Thymus (tissue), 11 donors: ENCODE data around the gene HPS5. TPM values are rescaled to one million over a fixed set of nuclear protein-coding genes. Genes with fewer than 3 reads are reported as not detected.

ENCODE experiments used
- DNase-seq, 9 donors: peaks; one replicate each; pipeline ENCODE4 v3.0.0-alpha.2; 2013; ENCODE audit warnings: low spot score in 9 of 9, low read depth in 6 of 9, missing footprints in 1 of 9
- H3K27ac ChIP-seq, 2 donors: one replicate each; pipeline ENCODE4 v1.5.1; 2013; ENCODE audit warnings: control low read depth in 1 of 2, low read depth in 1 of 2, low read length in 1 of 2, mild to moderate bottlenecking in 1 of 2, moderate library complexity in 1 of 2
- H3K27me3 ChIP-seq, 2 donors: one replicate each; pipeline ENCODE4 v1.5.1; 2013; ENCODE audit warnings: low read length in 1 of 2; ENCODE audit not compliant: control insufficient read depth in 2 of 2, insufficient read depth in 1 of 2
- H3K36me3 ChIP-seq, 2 donors: one replicate each; pipeline ENCODE4 v1.5.1; 2013; ENCODE audit warnings: low read length in 1 of 2, mild to moderate bottlenecking in 1 of 2, moderate library complexity in 1 of 2; ENCODE audit not compliant: control insufficient read depth in 2 of 2, insufficient read depth in 2 of 2
- H3K4me1 ChIP-seq, 2 donors: one replicate each; pipeline ENCODE4 v1.5.1; 2013; ENCODE audit warnings: low read length in 2 of 2; ENCODE audit not compliant: control insufficient read depth in 2 of 2, insufficient read depth in 2 of 2
- H3K4me3 ChIP-seq, 2 donors: one replicate each; pipeline ENCODE4 v1.5.1; 2013; ENCODE audit warnings: low read length in 2 of 2, control low read depth in 1 of 2, mild to moderate bottlenecking in 1 of 2
- H3K9me3 ChIP-seq, 2 donors: one replicate each; pipeline ENCODE4 v1.5.1; 2013; ENCODE audit warnings: low read length in 1 of 2, mild to moderate bottlenecking in 1 of 2; ENCODE audit not compliant: control insufficient read depth in 2 of 2, insufficient read depth in 1 of 2
- WGBS: extraction: QIAGEN DNeasy Blood & Tissue Kit; methylation state at CpG from one replicate; pipeline ENCODE4 v1.1.7; 2013; 5-methylcytosine and 5-hydroxymethylcytosine counted together
- polyA plus RNA-seq: library from polyadenylated mRNA; stranded (reverse); fragments of 200-250 nt; gene quantifications from one replicate; pipeline ENCODE4 v1.2.3, GENCODE V29; 2013
- total RNA-seq: library from RNA; stranded (reverse); fragments of 120-200 nt; gene quantifications from one replicate; pipeline ENCODE4 v1.2.4, GENCODE V29; 2013
- donor health status: healthy.

Gene HPS5
- total and polyA plus RNA-seq, 2 donors = 20.2 to 29.7 TPM

DNA sequence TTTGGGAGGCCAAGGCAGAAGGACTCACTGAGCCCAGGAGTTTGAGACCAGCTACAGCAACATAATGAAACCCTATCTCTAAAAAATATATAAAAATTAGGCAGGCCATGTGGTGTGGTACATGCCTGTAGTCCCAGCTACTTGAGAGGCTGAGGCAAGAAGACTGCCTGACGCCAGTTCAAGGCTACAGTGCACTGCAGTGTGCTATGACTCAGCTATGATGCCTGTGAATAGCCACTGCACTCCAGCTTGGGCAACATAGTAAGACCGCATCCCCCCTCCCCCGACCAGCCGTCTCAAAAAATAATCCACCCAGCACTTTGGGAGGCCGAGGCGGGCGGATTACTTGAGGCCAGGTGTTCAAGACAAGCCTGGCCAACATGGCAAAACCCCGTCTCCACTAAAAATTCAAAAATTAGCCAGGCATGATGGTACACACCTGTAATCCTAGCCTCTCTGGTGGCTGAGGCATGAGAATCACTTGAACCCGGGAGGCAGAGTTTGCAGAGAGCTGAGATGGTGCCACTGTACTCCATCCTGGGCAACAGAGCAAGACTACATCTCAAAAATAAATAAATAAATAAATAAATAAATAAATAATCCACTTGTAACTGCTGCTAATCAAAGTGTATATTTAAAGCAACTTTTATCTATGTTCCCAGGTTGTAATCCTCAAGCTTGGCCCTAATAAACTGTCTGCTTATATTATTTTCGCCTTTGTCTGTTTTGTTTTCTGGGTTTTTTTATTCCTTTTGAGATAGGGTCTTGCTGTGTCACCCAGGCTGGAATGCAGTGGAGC, 7.8 kb downstream of the HPS5 start:
- no peaks in the 10 kb centered on the region for H3K9me3 ChIP-seq
- DNase-seq = no peak
- H3K4me3 ChIP-seq = no peak overlapping the region
- WGBS = 81% methylated on average over 10 of the region's 10 CpGs
- no peaks in the 10 kb centered on the region for H3K27me3 ChIP-seq
- peaks cover 15 to 16% of the 10 kb centered on the region in 2 donors for H3K36me3 ChIP-seq
- H3K27ac ChIP-seq = no peak overlapping the region
- H3K4me1 ChIP-seq = no peaks in the 10 kb centered on the region

DNA sequence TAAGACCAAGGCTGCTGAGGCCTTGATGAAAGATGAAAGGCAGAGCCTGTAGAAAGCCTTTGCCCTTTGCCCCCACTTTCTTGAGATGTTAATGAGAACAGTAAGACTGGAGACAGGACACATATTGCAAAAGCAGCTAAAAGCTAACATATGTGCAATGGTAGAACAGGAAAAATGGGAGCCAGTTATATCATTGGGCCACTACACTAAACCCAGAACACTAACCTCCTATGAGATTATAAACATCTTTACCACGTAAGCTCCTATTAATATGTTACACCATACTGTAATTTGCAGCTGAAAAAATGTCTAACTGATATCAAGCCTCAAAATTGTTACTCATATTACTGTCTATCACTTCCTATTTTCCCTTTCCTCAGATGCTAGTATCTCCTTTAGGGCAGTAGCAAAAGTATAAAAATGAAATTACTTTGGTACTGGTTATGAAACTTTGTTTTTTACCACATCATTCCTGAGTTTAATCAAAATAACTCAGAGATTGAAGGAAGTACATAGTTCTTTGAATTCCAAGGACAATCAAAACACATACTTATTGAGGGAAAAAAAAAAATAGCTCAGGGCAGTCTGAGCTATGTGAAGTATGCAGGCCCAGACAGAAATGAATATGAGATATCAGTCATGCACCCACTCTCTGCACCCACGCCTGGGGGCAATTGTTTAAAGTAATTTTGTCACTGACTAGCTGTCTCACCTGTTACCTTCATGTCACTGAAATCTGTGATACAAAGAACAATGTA, 9.1 kb downstream of the HPS5 start:
- no peak for DNase-seq
- Histone ChIP-seq H3K4me3 (no peak overlapping the region), H3K36me3 (peaks cover 26 to 29% of the 10 kb centered on the region in 2 donors), H3K9me3 (no peaks in the 10 kb centered on the region), H3K4me1 (no peaks in the 10 kb centered on the region), H3K27me3 (no peaks in the 10 kb centered on the region), H3K27ac (no peak overlapping the region)
- WGBS = 89% methylated on average over 2 of the region's 2 CpGs

DNA sequence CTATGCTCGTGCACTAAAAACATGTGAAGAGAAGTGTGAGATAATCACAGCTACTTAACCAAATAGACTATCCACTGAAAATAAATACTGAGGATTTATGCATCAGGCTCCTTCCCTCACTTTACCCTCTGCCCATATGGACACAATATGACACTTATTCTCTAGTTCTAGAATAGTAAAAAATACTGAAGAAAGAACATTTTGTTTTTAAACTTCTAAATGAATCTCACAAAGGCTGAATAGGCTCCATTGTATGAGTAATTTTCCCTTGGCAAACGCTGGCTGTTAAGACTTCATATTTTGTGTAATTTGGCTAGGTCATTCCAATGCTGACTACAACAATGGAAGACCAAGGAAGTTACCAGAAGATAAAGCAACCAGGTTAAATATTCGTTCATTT, 9.9 kb downstream of the HPS5 start:
- no peak overlapping the region for H3K4me3 ChIP-seq
- H3K36me3 ChIP-seq = peaks cover 26 to 30% of the 10 kb centered on the region in 2 donors
- no peak overlapping the region for H3K27ac ChIP-seq
- DNase-seq = no peak
- H3K4me1 ChIP-seq = no peaks in the 10 kb centered on the region
- WGBS = 98% methylated on average over 3 of the region's 3 CpGs
- no peaks in the 10 kb centered on the region for H3K9me3 ChIP-seq
- no peaks in the 10 kb centered on the region for H3K27me3 ChIP-seq

DNA sequence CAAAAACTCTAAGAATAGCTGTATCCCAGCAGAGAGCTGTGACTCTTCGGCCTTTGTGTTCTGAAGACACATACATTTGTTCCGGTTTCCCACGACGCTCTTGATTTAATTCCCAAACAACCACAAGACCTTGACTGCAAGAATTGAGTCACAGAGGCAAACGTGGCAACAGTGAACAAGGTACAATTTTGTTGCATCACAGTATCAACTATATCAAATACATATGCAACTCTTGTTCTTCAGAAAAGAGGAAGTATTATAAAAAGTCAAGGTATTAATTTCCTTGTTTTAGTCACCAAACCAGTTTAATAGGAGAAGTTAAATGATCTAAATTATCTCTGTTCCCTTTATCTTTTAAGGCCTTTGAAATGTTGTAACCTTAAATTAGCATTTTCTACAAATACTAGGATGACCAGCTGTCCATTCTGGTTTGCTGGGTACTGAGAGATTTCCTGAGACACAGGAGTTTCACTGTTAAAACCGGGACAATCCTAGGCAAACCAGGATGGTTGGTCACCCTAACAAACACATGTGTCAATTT, 11.1 kb downstream of the HPS5 start:
- H3K27me3 ChIP-seq = no peaks in the 10 kb centered on the region
- no peak for DNase-seq
- H3K4me1 ChIP-seq = no peaks in the 10 kb centered on the region
- no peaks in the 10 kb centered on the region for H3K9me3 ChIP-seq
- H3K36me3 ChIP-seq = peaks cover 26 to 34% of the 10 kb centered on the region in 2 donors
- 88% methylated on average over 6 of the region's 6 CpGs for WGBS
- no peak overlapping the region for H3K27ac ChIP-seq
- H3K4me3 ChIP-seq = no peak overlapping the region

DNA sequence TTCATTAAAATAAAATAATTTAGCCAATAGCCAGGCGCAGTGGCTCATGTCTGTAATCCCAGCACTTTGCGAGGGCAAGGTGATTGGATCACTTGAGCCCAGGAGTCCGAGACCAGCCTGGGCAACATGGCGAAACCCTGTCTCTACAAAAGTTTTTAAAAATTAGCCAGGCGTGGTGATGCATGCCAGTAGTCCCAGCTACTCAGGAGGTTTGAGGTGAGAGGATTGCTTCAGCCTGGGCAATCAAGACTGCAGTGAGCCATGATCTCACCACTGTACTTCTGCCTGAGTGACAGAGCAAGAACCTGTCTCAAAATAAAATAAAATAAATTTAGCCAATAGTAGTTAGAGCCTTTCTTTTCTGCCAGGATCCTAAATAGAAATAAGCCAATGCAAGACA, 12.2 kb downstream of the HPS5 start:
- H3K9me3 ChIP-seq = no peaks in the 10 kb centered on the region
- no peaks in the 10 kb centered on the region for H3K27me3 ChIP-seq
- H3K27ac ChIP-seq = no peak overlapping the region
- whole genome bisulfite sequencing = 98% methylated on average over 5 of the region's 5 CpGs
- peaks cover 29 to 40% of the 10 kb centered on the region in 2 donors for H3K36me3 ChIP-seq
- no peak for DNase-seq
- no peaks in the 10 kb centered on the region for H3K4me1 ChIP-seq
- H3K4me3 ChIP-seq = no peak overlapping the region

DNA sequence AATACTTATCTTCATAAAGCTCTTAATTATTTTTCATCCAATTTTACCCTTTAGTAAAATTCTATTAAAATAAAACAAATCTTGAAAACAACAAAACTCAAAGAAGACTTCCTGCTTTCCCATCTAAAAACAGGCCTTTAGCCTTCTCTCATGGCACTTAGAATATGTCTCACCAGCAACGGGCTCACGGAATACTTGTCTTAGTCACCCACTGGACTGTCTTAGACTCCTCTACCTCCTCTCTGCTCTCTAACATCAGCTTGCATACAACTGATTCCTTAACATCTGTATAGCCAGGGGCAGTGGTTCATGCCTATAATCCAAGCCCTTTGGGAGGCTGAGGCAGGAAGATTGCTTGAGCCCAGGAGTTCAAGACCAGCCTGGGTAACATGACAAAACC, 13.7 kb downstream of the HPS5 start:
- no peak for DNase-seq
- Histone ChIP-seq H3K9me3 (no peaks in the 10 kb centered on the region), H3K27me3 (no peaks in the 10 kb centered on the region), H3K4me1 (no peaks in the 10 kb centered on the region), H3K4me3 (no peak overlapping the region), H3K36me3 (peaks cover 31 to 48% of the 10 kb centered on the region in 2 donors), H3K27ac (no peak overlapping the region)
- whole genome bisulfite sequencing = 98% methylated on average over 2 of the region's 2 CpGs

DNA sequence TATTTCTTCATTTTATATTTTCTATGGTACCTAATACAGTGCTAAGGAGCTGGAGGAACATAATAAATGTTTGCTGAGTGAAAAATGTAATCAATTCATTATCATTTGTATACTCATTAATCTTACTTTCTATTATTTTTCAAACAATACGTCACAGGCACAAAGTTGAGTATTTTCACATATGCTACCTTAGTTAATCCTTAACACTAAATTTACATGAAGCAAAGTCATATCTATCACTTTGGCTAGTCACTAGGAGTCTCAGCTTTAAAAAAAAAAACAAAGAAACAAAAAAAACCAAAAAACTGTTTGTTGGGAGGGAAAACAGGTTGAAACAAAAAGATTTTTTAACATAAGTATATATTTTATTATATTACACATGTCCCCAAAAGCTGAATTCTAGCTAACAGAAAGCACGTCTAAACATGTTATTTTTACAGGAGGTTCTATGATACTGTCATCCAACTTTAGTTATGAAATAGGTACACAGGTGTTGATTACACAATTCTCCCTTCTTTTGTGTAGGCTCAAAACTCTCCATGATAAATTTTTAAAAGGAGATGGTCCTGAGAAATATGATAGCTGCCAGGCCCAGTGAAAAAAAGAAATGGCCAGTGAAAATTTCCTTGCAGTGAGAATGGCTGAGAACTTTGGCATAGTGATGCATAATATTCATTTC, 14.3 kb downstream of the HPS5 start:
- Histone ChIP-seq H3K4me1 (no peaks in the 10 kb centered on the region), H3K27ac (no peak overlapping the region), H3K36me3 (peaks cover 31 to 53% of the 10 kb centered on the region in 2 donors), H3K4me3 (no peak overlapping the region), H3K27me3 (no peaks in the 10 kb centered on the region), H3K9me3 (no peaks in the 10 kb centered on the region)
- 94% methylated on average over 2 of the region's 2 CpGs for WGBS
- no peak for DNase-seq

DNA sequence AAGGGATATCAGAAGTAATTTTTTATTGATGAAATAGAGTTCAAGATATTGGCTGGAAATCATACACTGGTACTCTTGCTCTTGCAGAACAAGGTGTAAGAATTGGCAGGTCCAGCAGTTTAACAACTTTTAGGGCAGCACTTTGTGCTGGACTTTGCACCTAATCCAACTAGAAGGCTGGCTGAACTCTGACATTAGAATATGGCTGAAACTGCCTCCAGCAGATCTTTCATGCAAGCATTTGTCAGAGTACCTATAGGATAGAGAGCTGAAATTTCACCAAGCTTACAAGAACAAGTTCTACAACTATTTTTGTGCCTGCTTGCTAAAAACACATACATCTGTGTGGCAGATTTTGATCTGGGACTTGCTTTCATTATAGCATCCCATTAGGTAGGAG, 17.2 kb downstream of the HPS5 start:
- no peak for DNase-seq
- no peaks in the 10 kb centered on the region for H3K27me3 ChIP-seq
- H3K36me3 ChIP-seq = peaks cover 18 to 46% of the 10 kb centered on the region in 2 donors
- H3K9me3 ChIP-seq = no peaks in the 10 kb centered on the region
- no peaks in the 10 kb centered on the region for H3K4me1 ChIP-seq
- no peak overlapping the region for H3K4me3 ChIP-seq
- no peak overlapping the region for H3K27ac ChIP-seq

DNA sequence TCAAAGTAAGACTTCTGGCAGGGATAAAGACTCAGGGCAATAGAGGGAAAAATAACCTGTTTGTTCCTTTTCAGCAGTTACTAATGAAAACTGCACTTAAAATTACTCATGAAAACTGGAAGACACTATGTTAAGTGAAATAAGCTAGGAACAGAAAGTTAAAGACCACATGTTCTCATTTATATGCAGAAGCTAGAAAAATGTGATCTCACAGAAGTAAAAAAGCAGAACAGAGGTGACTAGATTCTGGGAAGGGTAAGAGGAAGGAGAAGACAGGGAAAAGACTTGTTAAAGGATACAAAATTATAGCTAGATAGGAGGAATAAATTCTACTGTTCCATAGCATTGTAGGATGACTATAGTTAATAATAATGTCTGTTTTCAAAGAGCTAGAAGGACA, 22.2 kb downstream of the HPS5 start:
- no peaks in the 10 kb centered on the region for H3K9me3 ChIP-seq
- no peak for DNase-seq
- H3K4me3 ChIP-seq = no peak overlapping the region
- H3K27me3 ChIP-seq = no peaks in the 10 kb centered on the region
- H3K4me1 ChIP-seq = no peaks in the 10 kb centered on the region
- H3K36me3 ChIP-seq = peaks cover 11 to 41% of the 10 kb centered on the region in 2 donors
- no peak overlapping the region for H3K27ac ChIP-seq
